NOMO-1 (cell line): ENCODE results near the gene SCIN.
"Not testable (repeated sequence)": the region's sequence is repeated elsewhere in the genome, so short reads cannot be mapped to it uniquely, and the experiment has no call there.

Experiments used
- DNase-seq, 2 experiments: peaks; one replicate each; lab custom pipeline; 2025; ENCODE audit not compliant: unreplicated experiment in 2 of 2; lab: John Stamatoyannopoulos, UW

The SCIN gene

DNA sequence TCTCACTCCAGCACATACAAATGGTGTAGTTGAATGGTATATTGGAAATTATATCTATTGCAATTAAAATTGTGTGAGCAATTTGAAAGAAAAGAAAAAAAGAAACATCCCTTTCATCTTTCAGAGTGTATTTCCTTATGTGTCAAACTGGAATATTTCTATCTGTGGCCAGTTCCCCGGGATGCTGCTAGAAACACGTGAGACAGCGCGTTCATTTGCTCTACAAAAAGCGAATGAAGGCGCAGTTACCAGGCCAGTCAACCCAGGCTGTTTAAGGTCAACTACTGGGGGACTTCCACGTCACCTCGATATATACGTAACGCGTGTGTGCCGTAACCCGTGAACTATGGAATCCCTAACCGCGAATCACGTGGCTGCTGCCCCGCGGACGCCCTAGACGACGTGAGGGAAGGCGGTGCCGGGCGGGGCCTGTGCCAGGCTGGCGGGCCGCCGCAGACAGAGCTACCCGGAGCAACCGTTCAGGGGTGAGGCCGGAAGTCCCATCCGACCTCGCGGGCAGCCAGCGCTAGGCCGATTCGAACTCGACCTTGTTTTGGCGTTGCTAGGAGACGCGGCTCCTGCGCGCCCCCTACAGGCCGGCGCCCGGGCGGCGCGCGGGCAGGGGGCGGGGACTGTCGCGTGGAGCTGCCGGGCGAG lies 115.8 kb downstream of the SCIN start:
- DNase-seq: peak; percentile 97 to 99

DNA sequence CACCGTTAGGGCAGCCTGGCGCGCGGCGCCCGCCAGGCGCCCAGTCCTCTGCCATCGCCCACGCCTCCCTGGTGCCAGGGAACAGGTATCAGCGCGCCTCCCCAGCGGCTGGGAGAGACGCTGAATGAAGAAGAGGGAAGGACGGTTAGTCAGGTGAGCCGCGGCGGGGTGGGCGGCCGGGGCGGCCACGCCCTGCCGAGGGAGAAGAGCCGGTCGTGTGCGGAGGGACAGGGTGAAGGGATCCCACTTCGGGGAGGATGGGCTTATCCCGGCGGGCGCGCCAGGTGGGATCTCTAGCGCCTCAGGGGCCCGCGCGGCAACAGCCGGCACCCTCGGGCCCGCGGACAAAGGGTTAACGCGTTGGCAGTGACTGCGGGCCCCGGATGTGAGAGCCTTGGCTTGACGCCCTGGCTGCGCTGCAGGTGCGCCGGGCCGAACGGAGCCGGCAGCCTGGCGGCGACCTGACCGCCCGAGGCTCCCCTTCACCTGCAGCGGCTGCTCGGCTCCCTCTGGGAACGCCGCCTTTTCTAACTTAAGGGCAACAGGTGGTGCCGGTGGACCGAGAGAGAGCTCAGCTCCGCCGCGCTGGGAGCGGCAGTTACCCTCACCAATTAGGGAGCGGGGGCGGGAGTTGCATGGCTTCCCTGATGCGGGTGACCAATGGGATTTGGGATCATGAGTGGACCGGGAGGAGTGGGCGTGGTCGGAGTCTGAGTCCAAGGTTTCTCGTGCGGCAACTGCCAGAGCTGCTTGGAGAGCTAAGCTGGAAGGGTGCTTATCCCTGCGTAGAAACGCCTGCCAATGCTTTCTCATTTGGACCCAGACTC lies 116.6 kb downstream of the SCIN start, which contains the start of gene ARL4A:
TSS of gene ARL4A (plus strand) at position 743 of the 827 bp plus-strand sequence. CDS start 622 bp downstream, outside the sequence.
- peak; percentile 94 to 97 for DNase-seq

DNA sequence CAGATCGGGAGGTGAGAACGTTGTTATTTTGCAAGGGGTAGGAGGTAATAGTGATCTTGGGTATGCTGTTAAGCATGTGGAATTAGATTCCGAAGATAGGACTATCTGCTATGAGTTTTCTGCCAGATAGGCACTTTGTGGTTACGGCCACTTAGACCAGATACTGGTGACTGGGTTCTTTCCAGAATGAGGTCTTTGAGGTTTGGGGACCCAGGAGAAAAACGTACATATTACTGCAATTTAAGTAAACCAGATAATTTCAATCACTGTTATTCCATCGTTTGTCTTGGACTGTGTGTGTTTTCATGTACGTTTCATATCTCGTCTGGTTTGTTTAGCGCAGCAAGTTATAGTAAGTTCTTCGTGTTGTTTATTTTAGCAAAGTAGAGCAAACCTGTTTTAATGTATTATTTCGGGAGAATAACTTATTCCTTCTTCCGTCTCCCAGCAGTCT lies 117.2 kb downstream of the SCIN start:
- peak in 1 of 2 experiments; percentile 41 for DNase-seq

DNA sequence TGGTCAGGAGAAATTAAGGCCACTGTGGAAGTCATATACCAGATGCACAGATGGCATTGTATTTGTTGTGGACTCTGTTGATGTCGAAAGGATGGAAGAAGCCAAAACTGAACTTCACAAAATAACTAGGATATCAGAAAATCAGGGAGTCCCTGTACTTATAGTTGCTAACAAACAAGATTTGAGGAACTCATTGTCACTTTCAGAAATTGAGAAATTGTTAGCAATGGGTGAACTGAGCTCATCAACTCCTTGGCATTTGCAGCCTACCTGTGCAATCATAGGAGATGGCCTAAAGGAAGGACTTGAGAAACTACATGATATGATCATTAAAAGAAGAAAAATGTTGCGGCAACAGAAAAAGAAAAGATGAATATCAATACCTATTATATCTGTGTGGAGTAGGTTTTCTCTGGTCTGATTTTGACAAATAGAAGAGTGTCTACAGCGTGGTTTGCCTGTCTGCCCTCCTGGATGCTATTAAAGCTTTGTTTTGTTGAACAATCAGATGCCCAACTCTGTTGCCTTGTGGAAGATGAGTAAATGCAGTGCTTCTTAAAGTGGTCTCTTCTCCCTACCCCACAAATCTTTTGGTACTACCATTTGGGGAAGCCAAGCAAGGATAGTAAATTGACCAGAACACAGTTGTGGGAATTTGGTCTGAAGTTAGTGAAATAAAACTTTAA lies 118.1 kb downstream of the SCIN start:
- DNase-seq: peak in 1 of 2 experiments; percentile 46

DNA sequence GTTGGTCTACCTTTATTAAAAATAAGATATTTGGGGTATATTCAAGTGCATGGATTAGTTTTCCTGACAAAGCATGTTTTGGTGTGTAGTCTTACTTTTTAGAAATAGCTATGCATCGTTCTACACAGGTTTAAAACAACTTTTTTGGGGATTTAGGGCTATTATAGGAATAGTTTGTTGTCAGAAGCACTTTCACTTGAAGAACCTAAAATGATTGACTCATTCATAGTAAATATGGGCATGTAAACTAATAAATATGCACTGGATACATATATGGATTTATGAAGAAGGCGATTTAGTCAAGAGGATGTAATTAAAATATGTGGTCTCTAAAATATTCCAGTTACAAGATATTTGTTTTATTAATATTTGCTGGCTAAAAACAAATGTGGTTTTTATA lies 118.9 kb downstream of the SCIN start:
- DNase-seq: no peak

DNA sequence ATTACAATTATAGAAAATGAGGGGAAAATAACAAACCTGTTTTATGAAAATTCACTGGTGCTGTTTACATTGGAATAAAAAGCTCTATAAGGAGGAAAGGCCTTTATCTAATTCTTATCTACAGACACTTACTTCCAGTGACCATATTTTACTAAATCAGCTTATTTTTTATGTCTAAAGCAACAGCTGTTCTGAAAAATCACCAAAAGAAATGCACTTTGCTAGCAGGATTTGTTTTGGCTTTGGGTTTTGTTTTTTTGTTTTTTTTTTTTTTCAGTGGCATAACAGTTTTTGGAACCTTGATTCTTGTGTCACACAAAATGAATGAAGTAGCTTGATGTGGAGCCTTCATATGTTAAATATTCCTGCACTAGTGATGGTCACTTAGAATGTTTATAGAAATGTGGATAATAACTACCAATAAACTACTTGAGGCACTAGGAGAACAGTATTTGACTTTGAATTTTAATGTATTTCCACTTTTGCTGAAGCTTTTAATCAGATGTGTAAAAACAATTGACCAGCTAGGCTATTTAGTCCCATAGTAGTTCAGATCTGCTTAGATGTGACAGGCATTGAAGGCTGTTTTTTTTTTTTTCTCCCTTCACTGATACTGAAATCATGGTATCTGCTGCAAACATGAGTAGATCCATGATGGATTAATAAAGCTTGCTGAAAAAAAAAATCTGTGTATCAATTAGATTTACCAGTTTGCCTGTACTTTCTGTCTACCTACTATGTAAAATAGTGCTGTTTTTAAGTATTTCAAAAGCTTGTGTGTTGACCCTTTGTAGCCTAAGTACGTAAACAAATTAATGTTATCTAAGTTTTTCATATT lies 119.7 kb downstream of the SCIN start:
- DNase-seq: no peak

DNA sequence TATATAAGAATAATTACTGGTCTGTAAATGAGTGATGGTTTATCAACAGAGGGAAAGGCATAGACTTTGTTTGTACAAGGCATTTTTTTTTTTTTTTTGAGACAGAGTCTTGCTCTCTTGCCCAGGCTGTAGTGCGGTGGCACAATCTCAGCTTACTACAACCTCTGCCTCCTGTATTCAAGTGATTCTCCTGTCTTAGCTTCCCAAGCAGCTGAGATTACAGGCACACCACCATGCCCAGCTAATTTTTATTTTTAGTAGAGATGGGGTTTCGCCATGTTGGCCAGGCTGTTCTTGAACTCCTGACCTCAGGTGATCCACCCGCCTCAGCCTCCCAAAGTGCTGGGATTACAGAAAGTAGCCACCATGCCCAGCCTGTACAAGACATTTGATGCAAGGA lies 120.9 kb downstream of the SCIN start:
- not testable (repeated sequence) for DNase-seq

DNA sequence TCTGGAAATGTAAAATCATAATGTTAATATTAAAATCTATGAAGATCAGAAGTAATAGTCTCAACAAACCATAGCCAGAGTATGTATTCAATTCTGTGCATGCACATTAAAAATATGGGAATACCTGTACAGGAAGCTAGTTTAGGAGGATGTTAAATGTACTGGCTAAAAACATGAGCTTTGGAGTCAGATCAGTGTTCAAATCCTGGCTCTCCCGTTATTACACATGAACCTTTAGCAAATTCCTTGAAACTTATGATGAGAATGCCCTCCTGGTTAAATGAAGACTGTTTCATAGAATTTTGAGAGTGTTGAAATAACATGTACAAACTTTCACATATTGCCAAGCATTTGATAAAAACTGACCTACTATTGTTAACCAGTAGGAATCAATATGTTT lies 121.5 kb downstream of the SCIN start:
- no peak for DNase-seq

DNA sequence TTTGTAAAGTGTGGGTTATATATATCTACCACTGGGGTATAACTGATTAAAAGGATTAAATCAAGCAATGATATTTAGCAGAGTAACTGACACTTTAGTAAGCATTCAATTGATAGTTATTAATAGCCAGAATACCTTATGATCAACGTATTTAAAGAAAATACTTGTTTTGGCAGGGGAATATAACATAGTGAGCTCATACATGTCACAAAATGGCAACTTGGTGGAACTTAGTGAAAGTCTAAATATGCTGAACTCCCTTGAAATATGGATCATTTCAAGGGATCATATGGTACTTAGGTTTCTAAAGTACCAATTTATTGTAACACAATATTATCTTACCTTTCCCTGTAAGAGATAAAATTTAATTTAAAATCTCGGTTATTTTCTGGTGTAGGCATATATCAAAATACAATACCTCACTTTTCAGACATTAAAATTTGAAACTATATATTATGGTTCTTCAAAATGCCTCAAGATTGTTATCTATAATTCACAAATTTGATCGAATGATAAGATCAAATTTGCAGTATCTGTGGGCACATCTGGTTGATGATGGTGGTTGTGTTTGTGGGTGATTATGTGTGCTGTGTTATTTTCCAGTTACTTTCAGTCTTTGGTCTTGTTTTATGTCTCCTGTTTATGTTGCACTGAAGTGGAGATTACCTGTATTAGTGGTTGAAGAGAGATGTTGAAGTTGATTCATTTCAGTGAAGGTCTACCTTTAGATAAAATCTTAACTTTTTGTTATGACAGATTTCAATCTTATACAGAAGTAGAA lies 122.1 kb downstream of the SCIN start:
- no peak for DNase-seq

DNA sequence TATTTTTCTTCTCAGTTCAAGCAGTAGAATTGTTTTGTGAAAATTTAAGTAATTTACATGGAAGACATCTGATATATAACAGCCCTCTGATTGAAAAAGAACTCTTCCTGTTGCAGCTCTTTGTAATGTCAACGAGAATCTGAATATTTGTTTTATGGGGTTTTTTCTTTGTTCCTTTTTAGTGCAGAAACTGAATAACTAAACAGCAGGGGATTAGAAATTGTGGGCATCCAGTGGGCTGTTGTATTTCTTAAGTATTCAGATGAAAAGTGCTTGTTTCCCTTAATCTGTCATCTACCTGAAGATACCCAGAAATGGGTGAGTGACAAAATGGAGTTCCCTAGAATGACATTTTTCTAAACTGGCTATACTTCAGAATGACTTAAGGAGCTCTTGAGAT lies 124.3 kb downstream of the SCIN start:
- DNase-seq: no peak

DNA sequence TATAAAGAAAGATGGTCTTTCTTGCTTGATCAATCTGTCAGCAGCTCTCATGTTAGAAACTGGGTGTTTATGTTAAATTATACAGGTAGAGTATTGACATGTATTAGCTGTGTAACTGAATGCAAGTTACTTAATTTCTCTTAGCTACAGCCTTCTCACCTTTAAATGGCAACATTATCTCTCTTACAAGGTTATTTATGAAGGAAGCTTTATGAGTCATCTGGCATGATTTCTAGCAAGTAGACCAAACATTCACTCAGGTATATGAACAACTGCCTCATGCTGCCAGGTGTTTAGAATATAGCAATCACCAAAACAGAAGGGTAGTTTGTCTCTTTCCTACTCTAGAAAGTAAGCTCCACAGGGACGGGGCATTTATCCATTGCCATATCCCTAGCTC lies 125.4 kb downstream of the SCIN start:
- DNase-seq: no peak

DNA sequence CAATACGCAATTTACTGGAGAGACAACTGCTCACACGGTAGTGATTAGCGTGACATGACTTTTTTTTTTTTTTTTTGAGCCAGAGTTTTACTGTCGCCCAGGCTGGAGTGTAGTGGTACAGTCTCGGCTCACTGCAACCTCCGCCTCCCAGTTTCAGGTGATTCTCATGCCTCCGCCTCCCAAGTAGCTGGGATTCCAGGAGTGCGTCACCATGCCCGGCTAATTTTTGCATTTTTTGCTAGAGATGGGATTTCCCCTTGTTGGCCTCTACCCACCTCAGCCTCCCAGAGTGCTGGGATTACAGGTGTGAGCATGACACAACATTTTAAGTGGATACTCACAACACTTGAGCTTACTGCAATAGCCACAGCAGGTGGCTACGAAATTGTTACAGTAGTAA lies 128.8 kb downstream of the SCIN start:
- no peak for DNase-seq

DNA sequence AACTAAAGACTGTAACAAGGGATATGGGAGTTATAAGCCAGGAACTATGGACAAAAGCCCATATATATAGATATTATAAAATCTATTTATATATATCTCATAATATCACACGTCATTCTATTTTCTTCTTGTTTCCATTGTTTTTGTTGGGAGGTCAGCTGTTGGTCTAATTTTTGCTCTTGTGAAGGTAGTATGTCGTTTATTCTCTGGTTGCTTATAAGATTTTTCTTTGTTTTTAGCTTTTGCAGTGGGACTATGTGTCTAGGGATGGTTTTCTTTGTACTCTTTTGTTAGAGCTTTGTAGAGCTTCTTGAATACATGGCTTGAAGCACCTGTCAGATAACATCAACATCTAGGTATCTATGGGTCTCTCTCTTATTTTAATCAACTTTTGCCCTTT lies 130.9 kb downstream of the SCIN start:
- DNase-seq: no peak

DNA sequence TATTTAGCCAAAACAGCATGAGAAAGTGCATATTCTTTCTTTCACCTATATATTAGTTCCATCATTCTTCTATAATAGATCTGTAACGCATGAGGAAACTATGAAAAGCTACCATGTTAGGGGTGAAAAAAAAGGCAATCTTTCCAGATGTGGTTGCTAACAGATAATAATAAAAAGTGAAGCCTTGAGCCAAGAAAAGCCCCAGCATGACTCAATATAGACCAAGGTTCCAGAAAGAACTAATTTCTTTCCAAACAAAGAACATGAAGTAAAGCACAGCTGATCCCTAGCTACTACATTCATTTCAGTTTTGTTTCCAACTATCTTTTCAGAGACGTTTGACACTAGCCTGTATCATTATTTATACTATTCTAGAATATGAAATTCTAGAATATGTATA lies 133.4 kb downstream of the SCIN start:
- DNase-seq: no peak

DNA sequence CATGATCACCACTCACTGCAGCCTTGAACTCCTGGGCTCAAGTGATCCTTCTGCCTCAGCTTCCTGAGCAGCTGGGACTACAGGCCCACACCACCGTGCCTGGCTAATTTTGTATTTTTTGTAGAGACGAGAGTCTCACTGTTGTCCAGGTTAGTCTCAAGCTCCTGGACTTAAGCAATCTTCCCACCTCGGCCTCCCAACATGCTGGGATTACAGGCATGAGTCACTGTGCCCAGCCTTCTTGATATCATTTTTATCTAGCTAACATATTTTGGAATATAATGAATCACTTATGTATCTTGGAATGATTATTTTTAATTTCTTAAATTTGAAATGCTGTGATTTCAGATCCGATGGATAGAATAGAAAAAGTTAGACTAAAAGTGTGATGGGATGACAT lies 135.4 kb downstream of the SCIN start:
- DNase-seq: no peak

DNA sequence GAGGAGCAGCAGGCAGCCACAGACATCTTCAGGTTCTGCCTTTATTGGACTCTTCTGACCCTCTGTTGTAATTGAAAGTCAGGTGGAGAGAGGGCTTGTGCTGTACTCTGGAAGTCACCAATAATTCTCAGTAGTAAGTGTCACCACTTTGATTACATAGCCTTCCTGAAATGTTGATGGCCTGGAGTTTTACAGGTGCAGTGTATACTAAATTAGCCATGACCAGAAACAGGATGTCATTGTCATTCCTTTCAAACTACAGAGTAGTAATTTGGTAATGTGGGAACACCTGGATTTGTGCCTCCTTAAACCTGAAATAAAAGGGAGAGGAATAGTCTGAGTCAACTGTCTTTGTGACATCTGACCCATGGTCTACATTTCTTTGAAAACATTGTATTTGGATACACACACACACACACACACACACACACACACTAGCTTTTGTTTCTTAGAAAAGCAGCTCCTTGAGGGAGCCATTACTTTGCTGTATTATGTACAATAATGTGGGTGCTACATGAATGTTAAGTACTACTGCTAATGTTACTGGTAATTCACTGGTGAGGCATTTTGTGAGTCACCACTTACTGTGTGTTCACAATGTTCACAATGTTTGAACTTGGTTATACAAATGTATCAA lies 136.5 kb downstream of the SCIN start:
- DNase-seq: no peak

DNA sequence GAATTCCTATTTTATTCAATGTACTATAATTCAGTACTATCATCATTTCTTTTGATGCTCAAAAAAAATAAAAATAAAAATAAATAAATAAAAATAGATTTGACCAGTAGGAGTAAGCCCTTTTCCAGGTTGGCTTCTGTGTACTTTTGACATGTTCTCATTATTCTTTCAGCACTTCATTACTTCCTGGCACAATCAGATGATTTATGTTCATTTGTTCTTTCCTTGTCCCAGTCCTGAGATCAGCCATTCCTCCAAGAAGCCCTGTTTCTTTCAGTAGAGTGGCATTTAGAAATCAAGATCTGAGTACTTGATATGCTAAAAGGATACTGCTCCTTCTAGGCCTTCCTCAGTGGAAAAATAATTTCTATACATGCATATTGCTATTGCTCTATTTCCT lies 137.8 kb downstream of the SCIN start:
- DNase-seq: no peak
